ENCODE results near the gene FMO2. TPM values are rescaled to one million over a fixed set of nuclear protein-coding genes. Genes with fewer than 3 reads are reported as not detected.

Gene FMO2
- total RNA-seq, 2 donors from 2014 or later = 1.1 to 1.3 TPM

GRCh38 chr1:171252482-171252881 lies 67.4 kb downstream of the FMO2 start:
- Histone ChIP-seq H3K36me3 (no peaks in the 10 kb centered on the region), H3K9ac (ENCODE audit: low read depth in 2 of 2, low read length in 2 of 2) (no peak overlapping the region), H3K27ac (no peak overlapping the region), H3K4me1 (no peaks in the 10 kb centered on the region), H3K9me3 (no peaks in the 10 kb centered on the region), H3K4me3 (no peak overlapping the region), H3K27me3 (no peaks in the 10 kb centered on the region)
- TF ChIP-seq, protein P1, sequence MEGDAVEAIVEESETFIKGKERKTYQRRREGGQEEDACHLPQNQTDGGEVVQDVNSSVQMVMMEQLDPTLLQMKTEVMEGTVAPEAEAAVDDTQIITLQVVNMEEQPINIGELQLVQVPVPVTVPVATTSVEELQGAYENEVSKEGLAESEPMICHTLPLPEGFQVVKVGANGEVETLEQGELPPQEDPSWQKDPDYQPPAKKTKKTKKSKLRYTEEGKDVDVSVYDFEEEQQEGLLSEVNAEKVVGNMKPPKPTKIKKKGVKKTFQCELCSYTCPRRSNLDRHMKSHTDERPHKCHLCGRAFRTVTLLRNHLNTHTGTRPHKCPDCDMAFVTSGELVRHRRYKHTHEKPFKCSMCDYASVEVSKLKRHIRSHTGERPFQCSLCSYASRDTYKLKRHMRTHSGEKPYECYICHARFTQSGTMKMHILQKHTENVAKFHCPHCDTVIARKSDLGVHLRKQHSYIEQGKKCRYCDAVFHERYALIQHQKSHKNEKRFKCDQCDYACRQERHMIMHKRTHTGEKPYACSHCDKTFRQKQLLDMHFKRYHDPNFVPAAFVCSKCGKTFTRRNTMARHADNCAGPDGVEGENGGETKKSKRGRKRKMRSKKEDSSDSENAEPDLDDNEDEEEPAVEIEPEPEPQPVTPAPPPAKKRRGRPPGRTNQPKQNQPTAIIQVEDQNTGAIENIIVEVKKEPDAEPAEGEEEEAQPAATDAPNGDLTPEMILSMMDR (IDR thresholded peaks at IDR 0.05) = no peak
- intact Hi-C loops (cut with DNase I) = no loop called here
- DNase-seq = peak; percentile 19

- no peaks in the 10 kb centered on the region for H3K36me3 ChIP-seq
- H3K4me3 ChIP-seq = no peak overlapping the region
- H3K4me1 ChIP-seq = no peaks in the 10 kb centered on the region
- no peak for DNase-seq
- no peak overlapping the region for H3K9ac ChIP-seq (ENCODE audit: low read depth in 2 of 2, low read length in 2 of 2)
- no peak overlapping the region for H3K27ac ChIP-seq
- TF ChIP-seq, protein P1 (IDR thresholded peaks at IDR 0.05) = no peak
- H3K9me3 ChIP-seq = no peaks in the 10 kb centered on the region
- intact Hi-C loops (cut with DNase I) = no loop called here
- H3K27me3 ChIP-seq = no peaks in the 10 kb centered on the region
These were observed 69.8 kb downstream of the FMO2 start for GRCh38 chr1:171254859-171255258.

DNA sequence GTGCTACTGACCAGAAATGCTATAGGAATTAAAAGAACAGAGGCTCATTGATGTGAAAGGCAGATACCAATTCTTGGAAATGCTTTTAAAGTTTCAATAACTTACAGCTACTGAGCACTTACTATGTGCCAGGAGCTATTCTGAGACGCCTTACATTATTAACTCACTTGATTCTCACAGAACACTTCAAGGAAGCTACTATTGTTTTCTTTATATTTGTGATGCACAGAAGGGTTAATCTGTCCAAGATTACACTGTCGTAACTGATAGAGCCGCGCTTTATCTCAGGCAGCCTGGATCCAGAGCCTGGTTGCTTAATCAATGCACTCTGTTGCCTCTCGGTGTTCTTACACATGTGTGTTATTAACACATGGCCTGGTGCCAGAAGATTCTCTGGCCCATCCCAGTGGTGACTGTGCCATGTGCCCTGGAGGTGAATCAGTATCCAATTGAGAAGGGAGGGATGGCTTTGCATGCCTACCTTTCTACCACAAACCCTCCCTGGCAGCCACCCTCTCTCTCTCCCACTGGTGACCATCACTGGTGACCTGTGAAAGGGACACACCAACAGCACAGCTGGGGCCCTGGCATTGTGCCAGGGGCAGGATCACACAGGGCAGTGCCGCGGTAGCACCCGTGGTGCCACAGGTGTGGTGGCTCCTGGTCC lies 72.0 kb downstream of the FMO2 start:
- DNase-seq = peak; percentile 45
- H3K4me1 ChIP-seq = no peaks in the 10 kb centered on the region
- no peaks in the 10 kb centered on the region for H3K9me3 ChIP-seq
- H3K9ac ChIP-seq (ENCODE audit: low read depth in 2 of 2, low read length in 2 of 2) = no peak overlapping the region
- TF ChIP-seq, protein P1 (IDR thresholded peaks at IDR 0.05) = no peak
- no peaks in the 10 kb centered on the region for H3K27me3 ChIP-seq
- no peak overlapping the region for H3K4me3 ChIP-seq
- no peak overlapping the region for H3K27ac ChIP-seq
- no peaks in the 10 kb centered on the region for H3K36me3 ChIP-seq
- intact Hi-C loops (cut with DNase I) = no loop called here

GRCh38 chr1:171257607-171258076 lies 72.5 kb downstream of the FMO2 start:
- Histone ChIP-seq H3K4me3 (no peak overlapping the region), H3K9me3 (no peaks in the 10 kb centered on the region), H3K27ac (no peak overlapping the region), H3K4me1 (no peaks in the 10 kb centered on the region), H3K27me3 (no peaks in the 10 kb centered on the region), H3K36me3 (no peaks in the 10 kb centered on the region), H3K9ac (ENCODE audit: low read depth in 2 of 2, low read length in 2 of 2) (no peak overlapping the region)
- TF ChIP-seq, protein P1 (IDR thresholded peaks at IDR 0.05) = no peak
- DNase-seq = no peak
- intact Hi-C loops (cut with DNase I) = no loop called here

- H3K4me1 ChIP-seq = no peaks in the 10 kb centered on the region
- no peaks in the 10 kb centered on the region for H3K9me3 ChIP-seq
- H3K27me3 ChIP-seq = no peaks in the 10 kb centered on the region
- H3K36me3 ChIP-seq = no peaks in the 10 kb centered on the region
- H3K4me3 ChIP-seq = no peak overlapping the region
- H3K9ac ChIP-seq (ENCODE audit: low read depth in 2 of 2, low read length in 2 of 2) = no peak overlapping the region
- TF ChIP-seq, protein P1 (IDR thresholded peaks at IDR 0.05) = no peak
- intact Hi-C loops (cut with DNase I) = no loop called here
- no peak for DNase-seq
- no peak overlapping the region for H3K27ac ChIP-seq
These were observed 73.3 kb downstream of the FMO2 start for GRCh38 chr1:171258429-171258828.

Data from colonic mucosa (tissue), 4 donors.